RPMI8226 (cell line): ENCODE results near the gene TM6SF1.
"Not testable (repeated sequence)": the region's sequence is repeated elsewhere in the genome, so short reads cannot be mapped to it uniquely, and the experiment has no call there.

ENCODE experiments used
- DNase-seq: peaks from one replicate; pipeline ENCODE4 v3.0.0-alpha.2; 2015

Gene TM6SF1

DNA sequence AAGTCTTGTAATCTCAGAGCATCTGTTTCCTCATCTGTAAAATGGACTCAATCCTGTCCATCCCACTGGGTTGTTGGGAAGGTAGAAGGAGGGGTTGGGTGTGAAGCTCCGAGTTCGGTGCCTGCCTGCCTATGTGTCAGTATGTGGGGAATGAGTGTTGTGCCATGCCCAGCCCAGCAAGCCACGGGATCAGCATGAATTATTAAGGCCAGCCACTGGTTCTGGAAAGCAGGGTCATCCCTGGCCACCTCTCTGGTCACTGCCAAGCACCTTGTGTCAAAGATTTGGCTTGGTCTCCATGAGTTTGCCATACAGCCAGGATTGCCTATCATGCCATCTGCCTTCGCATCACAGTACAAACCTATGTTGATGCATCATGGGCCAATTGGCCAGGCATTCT is 11.5 kb downstream of the TM6SF1 start:
- DNase-seq: no peak

DNA sequence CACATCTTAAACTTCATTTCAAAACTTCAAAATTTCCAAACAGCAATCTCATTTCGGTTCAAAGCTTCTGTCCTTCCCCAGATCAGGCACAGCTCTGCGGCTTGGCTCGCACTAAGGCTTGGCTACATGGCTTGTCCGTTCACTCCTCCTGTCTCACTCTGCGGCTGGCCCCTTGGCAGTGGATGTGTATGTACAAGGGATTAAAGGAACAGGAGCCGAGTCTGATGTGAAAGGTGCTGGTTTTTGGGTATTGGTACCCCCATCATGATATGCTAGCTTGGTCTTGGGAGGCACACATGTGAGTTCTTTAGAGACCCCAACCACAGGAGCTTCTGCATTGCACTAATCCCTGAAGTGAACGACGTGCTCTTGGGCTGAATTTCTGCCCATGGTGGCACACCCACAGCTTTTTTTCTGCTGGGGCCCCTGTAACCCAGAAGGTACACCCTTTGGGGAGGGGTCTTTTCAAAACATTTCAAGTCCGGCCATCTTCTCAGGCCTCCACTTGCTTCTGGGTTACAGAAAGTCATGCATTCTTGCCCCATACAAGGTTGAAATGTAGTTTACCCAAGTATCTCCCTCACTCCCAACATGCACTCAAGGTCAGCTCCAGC is 12.6 kb downstream of the TM6SF1 start:
- DNase-seq: no peak

DNA sequence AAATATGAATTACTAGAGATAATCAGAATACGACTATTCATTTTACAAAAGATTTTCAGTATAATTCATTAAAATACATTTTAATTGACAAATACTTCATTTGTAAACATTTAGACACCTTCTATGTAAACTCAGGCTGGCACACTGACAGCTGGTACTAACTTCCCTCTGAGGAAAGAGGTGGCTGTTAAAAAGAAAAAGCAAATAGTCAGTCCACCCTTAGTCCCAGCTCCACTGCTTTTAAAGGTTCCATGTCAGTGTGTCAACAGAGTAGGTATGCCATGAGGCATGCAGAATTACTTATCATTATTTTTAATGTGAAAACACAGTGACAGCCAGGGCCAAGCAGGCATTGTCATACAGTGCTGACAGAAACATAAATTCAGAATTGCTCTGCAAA is 16.1 kb downstream of the TM6SF1 start:
- DNase-seq: no peak

DNA sequence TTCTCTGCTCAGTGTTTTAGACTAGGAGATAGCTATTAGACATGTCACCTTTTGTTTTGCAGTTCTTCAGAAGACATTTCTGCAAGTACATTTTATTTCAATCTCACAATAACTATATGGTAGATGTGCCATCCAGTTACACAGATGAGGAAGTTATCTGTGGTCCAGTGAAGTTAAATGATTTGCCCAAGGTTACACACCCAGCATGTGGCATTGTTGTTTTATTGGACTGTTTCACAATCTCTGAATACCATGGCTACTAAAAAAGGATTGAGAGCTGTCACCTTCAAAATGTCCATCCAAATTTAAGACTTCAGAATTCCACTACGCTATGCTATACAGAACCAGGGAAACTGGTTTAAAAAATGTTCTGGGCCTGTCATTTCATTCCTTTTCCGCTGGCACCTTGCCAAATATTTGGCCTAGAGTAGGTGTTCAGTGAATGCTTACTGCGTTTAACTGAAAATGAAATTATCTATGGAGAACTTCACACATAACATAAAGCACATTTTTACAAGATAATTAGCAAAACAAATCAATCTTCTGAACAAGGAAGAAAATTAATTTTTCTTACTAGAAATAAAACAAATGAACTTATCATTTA is 20.2 kb downstream of the TM6SF1 start:
- DNase-seq: no peak

DNA sequence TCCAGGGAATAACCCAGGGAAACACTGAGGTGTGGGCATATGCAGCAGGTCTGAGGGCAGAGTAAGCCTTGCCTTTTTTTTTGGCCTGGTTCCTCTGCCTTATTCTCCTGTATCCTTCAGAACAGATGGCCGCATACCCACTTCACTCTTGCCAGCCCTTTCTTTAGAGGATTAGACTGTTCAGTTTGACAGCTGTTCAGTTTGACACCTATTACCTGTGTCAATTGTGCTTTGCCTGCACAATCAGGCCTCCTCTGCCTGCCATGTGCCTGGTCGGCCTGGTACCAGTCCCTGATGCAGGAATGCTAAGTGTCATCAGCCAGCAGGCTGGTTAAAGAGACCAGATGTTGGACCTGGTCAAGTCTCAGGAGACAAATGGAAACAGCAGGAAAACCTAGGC is 22.3 kb downstream of the TM6SF1 start:
- DNase-seq: no peak

DNA sequence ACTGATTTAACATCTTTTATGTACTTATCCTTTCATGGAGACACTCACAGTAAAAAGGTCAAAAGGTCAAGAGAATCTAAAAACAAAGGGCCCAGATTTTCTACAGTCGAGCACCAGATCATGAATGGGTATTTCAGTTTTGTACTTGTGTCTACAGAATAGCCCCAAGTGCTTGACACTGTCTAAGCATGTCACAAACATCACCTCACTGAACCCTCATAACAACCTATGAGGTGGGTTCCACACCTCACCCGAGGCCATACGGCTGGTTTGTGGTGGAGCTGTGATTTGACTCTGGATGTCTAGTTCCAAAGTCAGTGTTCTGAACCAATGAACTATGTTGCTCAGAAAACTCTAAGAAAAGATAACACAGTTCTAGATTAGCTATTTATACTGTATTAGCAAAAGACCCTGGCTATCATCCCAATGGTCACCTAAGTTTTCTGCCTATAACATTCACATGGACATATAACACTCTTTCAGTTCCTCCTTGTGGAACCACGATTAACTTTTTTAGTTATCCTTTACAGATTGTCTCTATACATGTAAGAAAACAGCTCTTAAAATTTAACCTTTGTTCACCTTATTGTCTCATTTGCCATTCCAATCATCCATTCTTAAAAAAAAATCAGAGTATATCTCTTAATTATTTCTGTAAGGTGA is 25.5 kb downstream of the TM6SF1 start:
- DNase-seq: no peak

DNA sequence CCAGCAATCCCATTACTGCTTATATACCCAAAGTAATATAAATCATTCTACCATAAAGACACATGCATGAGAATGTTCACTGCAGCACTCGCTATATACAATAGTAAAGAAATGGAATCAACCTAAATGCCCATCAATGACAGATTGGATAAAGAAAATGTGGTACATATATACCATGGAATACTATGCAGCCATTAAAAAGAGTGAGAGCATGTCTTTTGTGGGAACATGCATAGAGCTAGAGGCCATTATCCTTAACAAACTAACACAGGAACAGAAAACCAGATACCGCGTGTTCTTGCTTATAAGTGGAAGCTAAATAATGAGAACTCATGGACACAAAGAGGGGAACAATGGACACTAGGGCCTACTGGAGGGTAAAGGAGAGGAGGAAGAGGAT is 34.7 kb downstream of the TM6SF1 start:
- not testable (repeated sequence) for DNase-seq

DNA sequence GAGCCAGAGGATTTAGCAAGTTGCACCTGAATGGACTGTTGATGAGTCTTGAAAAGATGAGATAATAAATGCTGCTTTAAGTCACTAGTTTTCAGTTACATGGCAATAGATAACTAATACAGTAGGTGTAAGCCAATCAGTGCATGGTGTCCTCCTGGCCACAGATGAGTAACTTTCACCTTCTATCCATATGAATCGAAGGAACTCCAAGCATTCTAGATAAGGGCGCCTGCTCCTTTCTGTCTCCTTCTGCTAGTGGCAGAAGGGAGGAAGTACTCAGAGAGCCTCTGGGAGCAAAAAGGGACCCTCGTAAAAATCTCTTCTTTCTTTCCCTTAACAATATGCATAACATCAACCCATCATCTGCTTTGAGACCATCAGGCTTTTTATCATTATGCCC is 37.3 kb downstream of the TM6SF1 start:
- DNase-seq: no peak

DNA sequence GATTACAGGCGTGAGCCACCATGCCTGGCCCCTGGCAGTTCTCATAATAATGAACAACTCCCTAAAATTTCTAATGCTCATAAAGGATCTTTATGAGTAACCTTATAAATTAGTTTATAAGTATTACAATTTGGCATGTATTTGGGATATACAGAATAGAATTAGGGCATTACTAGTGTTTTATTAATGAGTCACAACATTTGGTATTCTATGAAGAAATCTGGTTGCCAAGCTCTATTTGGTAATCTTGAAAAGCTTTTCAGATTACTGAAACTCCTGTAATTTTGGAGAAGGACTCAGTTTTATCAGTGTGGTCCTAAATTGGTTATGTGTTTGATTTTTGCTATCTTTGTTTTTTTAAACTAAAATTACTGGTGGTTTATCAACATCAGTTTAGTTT is 45.8 kb downstream of the TM6SF1 start:
- no peak for DNase-seq

DNA sequence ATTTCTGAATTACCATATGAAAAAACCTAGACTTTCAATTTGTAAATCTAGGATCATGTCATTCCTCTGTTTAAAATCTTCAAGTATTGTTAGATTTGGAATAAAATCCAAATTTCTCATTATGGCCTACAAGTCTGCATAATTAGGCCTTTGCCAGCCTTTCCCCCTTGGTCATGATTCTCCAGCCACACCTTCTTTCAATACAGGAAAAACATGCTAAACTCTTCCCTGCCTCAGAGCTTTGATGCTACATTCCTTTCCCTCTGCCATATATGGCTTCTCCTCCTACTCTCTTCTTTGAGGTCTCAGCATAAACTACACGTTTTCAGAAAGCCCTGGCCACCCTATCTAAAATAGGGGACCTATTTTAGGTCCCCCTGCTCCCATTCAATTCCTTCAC is 48.5 kb downstream of the TM6SF1 start:
- DNase-seq: no peak

DNA sequence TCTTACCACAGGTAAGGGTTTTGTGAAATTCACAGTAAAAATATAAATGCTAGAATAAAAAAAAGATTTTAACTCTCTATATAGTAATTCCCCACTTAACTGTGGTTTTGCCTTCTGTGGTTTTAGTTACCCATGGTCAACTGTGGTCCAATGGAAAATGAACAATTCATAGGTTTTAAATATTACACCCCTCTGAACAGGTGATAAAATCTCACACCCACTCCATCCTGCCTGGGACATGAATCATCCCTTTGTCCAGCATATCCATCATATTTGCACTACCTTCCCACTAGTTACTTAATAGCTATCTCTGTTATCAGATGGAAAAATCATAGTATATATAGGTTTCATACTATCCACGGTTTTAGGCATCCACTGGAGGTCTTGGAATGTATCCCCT is 50.9 kb downstream of the TM6SF1 start:
- no peak for DNase-seq

DNA sequence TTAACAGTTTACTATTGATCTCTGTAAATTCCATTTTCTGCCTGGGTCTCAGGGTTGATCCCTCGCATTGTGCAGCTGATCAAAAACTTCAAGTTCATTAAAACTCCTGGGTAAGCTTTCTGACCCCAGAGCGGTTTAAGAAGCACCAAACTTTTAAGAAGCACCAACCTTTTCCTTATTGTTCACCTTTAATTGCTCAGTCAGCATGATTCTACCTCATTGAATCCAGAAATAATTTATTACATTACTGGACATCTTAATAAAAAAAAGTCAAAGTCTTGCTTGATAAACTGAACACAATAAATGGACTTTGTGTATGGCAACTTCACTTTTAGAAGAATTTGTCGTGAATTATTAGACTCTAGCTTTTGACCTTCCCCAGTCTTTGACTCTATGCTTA is 53.3 kb downstream of the TM6SF1 start:
- DNase-seq: no peak

DNA sequence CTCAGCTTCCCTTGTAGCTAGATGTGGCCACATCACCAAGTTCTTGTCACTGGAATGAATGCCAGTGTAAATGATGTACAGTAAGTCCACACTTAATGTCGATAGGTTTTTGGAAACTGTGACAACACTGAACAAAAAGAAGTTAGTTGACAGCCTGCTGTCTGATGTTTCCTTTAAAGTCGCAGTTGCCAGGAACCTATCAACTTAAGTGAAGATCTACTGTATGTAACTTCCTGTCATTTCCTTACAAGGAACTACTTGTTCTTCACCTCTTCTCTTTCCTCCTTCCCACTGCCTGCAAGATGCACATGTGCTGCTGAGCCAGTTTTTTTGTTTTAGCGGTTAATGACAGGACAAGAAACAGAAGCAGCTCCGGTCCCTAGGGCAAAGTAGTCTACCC is 55.6 kb downstream of the TM6SF1 start:
- DNase-seq: no peak

DNA sequence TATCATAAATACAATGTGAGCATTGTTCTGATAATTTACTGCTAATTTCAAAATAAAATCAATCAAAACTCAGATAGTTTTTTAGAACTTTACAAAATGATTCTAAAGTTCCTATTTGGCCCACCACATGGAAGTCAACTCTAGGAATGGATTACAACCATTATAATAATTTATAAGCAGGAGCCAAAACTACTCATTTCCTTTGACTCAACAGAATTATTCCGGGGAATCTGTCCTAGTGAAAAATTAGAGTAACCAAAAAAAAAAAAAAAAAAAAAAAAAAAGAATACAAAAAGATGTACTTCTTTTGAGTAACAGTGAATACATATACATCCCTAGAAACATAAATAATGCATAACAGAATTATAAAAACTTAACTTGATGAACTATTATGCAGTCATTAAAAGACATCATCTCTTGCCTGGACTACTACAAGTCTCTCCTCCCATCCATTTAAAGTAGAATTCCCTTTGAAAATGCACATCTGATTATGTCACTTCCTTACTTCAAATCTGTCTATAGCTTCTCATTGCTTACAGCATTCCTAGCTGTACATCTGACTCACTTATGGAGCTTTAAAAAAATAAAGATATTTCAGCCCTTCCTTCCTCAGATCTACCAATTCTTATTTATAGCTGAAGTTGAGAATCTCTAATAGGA is 56.8 kb downstream of the TM6SF1 start:
- DNase-seq: no peak

DNA sequence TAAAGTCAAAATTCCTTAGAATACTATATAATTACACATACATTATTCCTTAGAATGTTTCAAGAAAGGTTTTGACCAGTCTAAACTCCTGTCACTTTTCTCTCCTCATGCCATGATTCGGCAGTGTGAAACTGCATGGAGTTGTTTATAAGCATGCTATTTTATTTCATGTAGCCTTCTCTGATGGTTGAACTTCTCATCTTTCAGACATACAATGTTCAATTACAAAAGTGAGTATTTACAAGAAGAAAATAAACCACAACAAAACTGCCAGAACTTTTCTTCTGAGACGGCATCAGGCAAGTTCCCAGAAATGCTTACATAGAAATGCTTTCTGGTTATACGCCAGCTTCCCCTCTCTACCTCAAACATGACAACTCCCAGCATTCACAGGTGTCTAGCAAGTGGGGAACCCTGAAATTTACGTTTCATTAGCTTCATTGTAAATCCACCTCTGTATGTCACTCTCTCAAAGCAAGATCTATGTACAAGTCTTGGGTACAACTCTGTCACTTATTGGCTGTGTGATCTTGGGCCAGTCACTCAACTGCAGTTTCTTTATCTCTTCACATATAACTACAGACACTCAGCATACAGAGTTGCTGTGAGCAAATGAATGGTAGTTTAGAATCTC is 57.4 kb downstream of the TM6SF1 start:
- no peak for DNase-seq

DNA sequence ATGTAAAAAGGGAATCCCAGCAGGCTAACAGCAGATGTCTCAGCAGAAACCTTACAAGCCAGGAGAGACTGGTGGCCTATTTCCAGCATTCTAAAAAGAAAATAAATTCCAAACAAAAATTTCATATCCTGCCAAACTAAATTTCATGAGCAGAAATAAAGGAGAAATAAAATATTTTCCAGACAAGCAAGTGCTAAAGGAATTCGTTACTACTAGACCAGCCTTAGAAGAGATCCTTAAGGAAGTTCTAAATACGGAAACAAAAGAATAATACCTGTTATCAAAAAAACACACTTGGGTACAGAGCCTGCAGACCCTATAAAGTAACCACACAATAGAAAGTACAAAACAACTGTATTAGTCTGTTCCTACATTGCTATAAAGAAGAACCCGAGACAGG is 58.8 kb downstream of the TM6SF1 start:
- no peak for DNase-seq

DNA sequence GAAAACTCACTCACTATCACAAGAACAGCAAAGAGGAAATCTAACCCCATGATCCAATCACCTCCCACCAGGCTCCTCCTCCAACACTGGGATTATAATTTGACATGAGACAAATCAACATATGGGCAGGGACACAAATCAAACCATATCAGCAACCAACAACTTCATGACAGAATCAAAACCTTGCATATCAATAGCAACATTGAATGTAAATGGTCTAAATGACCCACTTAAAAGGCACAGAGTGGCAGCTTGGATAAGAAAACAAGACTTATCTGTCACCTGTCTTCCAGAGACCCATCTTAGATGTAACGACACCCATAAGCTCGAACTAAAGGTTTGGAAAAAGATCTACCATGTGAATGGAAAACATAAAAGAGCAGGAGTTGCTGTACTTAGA is 59.4 kb downstream of the TM6SF1 start:
- DNase-seq: no peak

DNA sequence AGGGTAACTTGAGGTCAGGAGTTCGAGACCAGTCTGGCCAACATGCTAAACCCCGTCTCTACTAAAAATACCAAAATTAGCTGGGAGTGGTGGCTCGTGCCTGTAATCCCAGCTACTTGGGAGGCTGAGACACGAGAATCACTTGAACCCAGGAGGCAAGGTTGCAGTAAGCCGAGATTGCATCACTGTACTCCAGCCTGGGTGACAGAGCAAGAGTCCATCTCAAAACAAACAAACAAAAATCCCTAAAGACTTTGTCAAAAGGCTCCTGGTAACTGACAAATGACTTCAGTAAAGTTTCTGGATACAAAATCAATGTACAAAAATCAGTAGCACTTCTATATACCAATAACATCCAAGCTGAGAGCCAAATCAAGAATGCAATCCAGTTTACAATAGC is 62.1 kb downstream of the TM6SF1 start:
- not testable (repeated sequence) for DNase-seq

DNA sequence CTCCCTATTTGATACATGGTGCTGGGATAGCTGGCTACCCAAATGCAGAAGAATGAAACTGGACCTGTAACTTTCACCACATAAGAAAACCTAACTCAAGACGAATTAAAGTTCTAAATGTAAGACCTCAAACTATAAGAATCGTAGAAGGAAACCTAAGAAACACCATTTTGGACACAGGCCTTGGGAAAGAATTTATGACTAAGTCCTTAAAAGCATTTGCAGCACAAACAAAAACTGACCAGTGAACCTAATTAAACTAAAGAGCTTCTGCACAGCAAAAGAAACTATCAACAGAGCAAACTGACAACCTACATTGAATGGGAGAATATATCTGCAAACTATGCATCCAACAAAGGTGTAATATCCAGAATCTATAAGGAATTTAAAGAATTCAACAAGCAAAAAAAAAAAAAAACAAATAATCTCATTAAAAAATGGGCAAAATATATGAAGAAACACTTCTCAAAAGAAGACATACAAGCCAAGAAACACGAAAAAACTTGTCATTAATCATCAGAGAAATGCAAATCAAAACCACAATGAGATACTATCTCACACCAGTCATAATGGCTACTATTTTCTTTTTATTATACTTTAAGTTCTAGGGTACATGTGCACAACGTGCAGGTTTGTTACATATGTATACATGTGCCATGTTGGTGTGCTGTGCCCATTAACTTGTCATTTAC is 63.2 kb downstream of the TM6SF1 start:
- DNase-seq: no peak

DNA sequence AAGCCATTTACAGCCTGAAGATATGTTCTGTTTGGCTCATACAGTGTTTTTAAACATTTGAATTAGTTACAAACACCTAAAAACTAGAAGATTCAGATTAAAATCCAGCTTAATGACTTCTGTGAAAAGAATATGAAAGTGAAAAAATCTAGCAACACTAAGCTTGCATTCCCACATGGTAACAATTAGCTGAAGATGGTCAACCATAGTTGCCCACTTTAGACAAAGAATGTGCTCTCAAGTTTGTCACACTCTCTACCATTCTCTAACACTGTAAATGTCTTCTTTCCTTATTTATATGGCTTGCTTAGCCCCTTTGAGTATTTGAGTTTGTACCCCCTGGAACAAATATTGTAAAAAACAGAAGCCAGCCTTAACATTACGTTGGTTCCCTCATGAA is 67.4 kb downstream of the TM6SF1 start:
- DNase-seq: no peak

DNA sequence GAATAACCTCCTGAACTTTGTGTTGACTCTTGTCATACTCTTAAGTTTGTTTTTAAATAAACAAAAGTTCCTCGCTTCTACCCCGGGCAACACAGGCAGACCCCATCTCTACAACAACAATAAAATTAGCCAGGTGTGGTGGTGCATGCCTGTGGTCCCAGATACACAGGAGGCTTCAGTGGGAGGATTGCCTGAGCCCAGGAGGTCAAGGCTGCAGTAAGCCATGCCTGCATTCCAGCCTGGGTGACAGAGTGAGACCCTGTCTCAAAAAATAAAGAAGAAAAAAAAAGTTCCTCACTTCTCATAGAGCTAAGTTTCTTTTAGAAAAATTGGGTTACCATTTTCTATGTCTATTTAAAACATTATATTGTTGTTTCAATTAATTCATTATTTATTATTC is 70.9 kb downstream of the TM6SF1 start:
- DNase-seq: no peak

DNA sequence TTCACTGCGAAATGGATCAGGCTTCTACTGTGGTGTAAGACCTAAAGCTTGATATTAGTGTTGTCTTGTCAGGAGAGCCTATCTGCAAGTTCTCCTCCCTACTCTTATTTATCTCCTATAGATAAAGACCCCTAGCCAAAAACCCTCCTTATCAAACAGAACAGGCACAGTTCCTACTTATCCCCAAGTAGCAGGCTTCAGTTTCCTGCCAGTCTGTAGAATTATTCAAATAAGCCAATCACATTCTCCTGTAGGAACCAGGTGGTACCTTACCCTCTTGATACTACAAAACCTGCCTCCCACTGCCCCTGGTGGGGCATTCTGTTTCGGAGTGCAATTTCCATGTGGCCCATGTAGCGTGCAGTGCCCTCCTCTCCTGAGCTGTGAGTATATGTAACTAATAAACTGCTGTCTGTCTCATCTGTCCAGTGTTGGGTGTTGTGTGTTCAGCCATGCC is 71.5 kb downstream of the TM6SF1 start:
- no peak for DNase-seq

DNA sequence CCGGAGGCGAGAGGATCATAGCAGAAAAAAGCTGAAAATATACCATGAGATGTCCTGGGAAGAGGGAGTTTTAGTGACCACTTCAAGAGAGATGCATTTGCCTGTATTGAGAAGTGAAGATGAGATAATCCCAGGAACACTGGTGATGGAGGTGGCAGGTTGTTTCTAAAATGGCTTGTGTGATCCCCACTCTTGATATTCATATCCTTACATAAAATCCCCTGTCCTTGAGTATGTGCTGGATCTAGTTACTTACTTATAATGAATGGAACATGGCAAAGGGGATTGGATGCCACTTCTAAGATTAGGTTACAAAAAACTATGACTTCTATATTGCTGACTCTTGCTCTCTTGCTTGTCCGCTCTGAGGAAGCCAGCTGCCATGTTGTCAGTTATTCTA is 78.1 kb downstream of the TM6SF1 start:
- DNase-seq: no peak
